PC-9 (cell line): ENCODE measurements around the gene ABCA2.

Source experiments
- EZH2 ChIP-seq: fragments of 200-600 bp; sonication (generic); IDR thresholded peaks from 2 replicates; pipeline ENCODE4 v1.8.0; 2017; ENCODE audit warnings: antibody characterized with exemption, low read depth
- TF ChIP-seq, protein P1 (sequence below): fragments of 200-600 bp; sonication (generic); conservative IDR thresholded peaks from 2 replicates; pipeline ENCODE4 v1.6.1; 2017; ENCODE audit warnings: mixed run types, antibody characterized with exemption, mild to moderate bottlenecking, moderate library complexity

DNA sequence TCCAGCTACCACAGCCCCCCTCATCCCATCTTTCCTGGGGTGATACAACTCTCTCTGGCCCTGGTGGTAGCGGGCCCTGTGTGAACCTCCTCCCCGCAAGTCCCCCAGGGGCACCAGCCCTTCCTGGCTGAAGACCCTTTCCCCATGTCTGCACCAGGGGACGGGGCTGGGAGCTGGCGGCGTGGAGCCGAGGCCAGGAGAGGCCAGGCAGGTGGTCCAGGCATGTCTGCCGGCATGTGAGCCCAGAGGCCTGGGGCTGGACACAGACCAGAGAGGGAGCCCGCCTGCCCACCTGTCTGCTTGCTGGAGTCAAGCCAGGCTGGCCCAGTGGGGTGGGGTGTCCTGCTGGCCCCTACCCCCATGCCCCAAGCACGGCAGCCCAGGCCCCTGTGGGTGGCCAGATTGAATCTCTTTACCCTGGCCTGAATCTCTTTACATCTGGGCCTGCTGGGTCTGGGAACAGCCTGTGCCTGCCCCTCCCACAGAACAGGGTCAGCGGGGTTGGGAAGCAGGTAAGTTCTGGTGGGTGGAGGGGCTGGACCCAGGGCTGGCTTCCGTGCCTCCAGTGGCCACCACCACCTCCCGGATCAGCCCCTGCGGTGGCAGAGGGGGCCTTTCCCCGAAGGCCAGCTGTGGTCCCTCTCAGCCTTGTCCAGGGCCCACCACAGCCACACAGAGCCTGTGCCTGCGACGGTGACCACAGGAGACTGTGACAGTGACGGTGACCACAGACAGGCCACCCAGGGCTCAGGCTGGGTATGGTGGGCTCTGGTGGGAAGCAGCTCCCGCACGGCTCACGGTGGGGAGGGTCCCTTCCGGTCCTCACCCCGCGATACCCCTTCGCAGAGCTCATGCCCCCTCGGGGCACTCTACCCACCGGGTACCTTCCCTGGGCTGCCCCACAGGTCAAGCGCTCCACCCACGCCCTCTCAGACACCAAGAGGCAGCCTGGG is 68.9 kb downstream of the ABCA2 start:
- no peak for TF ChIP-seq EZH2
- TF ChIP-seq, protein P1, sequence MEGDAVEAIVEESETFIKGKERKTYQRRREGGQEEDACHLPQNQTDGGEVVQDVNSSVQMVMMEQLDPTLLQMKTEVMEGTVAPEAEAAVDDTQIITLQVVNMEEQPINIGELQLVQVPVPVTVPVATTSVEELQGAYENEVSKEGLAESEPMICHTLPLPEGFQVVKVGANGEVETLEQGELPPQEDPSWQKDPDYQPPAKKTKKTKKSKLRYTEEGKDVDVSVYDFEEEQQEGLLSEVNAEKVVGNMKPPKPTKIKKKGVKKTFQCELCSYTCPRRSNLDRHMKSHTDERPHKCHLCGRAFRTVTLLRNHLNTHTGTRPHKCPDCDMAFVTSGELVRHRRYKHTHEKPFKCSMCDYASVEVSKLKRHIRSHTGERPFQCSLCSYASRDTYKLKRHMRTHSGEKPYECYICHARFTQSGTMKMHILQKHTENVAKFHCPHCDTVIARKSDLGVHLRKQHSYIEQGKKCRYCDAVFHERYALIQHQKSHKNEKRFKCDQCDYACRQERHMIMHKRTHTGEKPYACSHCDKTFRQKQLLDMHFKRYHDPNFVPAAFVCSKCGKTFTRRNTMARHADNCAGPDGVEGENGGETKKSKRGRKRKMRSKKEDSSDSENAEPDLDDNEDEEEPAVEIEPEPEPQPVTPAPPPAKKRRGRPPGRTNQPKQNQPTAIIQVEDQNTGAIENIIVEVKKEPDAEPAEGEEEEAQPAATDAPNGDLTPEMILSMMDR = no peak
